RWPE1 (cell line): ENCODE results near the gene GLT8D2.

Experiments
- CTCF ChIA-PET: fragments of 350-600 bp; sonication (Branson Sonifier 250); formaldehyde crosslinking; extraction: SDS; loops from one replicate; lab custom pipeline; 2021; lab: Yijun Ruan, JAX
- POLR2A ChIA-PET: fragments of 400-600 bp; formaldehyde crosslinking; extraction: SDS; loops from one replicate; lab custom pipeline; 2020; ENCODE audit warnings: antibody characterized with exemption; ENCODE audit not compliant: low non-redundant PET; lab: Yijun Ruan, JAX
- DNase-seq: peaks from one replicate; pipeline ENCODE4 v3.0.0; 2012; ENCODE audit warnings: low spot score
- H3K27ac ChIP-seq: fragments of 450-650 bp; 2 replicates; pipeline ENCODE4 v1.5.1; 2017
- TF ChIP-seq, protein P1 (sequence below): fragments of 450-650 bp; conservative IDR thresholded peaks from 2 replicates; pipeline ENCODE4 v1.5.1; 2017; ENCODE audit warnings: low read depth, mild to moderate bottlenecking

Gene GLT8D2

DNA sequence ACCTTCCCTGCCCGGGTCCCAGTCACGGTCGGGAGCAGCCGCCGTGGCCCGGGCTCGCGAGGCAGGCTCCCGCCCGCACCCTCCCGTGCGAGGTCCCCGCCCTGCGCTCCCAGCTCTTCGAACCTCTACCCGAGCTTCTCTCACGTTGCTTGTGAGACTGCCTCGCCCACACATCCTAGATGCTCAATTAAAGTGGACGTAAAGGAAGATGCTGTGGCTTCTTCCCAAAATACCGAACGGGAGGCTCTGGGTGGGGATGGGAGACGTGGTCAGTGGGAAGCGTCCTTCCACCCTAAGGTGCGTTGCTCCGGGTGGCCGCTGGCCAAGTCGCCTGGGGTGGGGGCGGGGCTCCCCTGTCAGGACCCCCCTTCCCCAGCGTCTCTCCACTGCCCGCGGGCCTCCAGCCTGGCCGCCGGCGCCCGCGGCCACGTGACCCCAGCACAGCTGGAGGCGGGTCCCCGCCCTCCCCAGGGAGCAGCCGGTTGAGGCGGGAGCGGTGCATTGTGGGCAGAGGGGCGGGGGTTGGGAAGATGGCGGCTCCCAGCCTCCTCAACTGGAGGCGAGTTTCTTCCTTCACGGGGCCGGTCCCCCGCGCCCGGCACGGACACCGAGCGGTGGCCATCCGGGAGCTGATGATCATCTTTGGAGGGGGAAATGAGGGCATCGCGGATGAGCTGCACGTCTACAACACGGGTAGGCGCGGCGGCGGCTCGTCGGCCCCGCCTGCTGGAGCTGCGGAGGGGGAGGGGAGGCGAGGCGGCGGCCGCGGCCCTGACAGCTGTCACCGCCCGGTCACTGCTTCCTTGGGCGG lies 14.2 kb upstream of the GLT8D2 start, which contains the start of gene HCFC2:
HCFC2 (plus strand) TSS at position 501 of the 811 bp plus-strand sequence; CDS start at position 531, 30 bp downstream.
- H3K27ac ChIP-seq: peak within 1 kb of the TSS; percentile 93
- POLR2A ChIA-PET: interaction anchor here (0.6 to 0.9 kb wide), 2 partner anchors 99 to 263 kb away, joined by 3 to 9 read pairs; partner anchors contain the start of gene TDG
- CTCF ChIA-PET: interaction anchor here (1.0 to 1.1 kb wide), 2 partner anchors 40 to 116 kb away, joined by 3 to 4 read pairs; no protein-coding TSS in a partner anchor
- TF ChIP-seq, protein P1, sequence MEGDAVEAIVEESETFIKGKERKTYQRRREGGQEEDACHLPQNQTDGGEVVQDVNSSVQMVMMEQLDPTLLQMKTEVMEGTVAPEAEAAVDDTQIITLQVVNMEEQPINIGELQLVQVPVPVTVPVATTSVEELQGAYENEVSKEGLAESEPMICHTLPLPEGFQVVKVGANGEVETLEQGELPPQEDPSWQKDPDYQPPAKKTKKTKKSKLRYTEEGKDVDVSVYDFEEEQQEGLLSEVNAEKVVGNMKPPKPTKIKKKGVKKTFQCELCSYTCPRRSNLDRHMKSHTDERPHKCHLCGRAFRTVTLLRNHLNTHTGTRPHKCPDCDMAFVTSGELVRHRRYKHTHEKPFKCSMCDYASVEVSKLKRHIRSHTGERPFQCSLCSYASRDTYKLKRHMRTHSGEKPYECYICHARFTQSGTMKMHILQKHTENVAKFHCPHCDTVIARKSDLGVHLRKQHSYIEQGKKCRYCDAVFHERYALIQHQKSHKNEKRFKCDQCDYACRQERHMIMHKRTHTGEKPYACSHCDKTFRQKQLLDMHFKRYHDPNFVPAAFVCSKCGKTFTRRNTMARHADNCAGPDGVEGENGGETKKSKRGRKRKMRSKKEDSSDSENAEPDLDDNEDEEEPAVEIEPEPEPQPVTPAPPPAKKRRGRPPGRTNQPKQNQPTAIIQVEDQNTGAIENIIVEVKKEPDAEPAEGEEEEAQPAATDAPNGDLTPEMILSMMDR: no peak
- DNase-seq: peak; percentile 97

DNA sequence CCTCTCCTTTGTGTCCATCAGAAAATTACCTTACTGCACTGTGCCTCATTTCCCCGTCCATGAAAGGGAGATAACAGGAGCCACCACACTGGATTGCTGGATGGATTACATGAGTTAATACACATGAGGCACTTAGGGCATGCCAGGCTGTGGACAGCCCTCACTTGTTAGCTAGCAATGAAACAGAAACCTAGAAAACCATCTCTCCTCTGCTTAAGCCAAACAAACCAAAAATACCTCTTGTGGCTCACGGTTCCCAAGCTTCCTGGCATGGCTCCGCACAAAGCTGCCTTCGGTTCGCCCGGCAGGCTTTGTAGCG lies 13.7 kb upstream of the GLT8D2 start:
- POLR2A ChIA-PET: interaction anchor here (0.6 to 0.9 kb wide), 2 partner anchors 98 to 262 kb away, joined by 3 to 9 read pairs; partner anchors contain the start of gene TDG
- H3K27ac ChIP-seq: peak overlapping the region; percentile 93
- CTCF ChIA-PET: interaction anchor here (1.1 kb wide), 1 partner anchor 41 kb away, joined by 4 read pairs; no protein-coding TSS in a partner anchor
- DNase-seq: no peak
- TF ChIP-seq, protein P1: no peak

DNA sequence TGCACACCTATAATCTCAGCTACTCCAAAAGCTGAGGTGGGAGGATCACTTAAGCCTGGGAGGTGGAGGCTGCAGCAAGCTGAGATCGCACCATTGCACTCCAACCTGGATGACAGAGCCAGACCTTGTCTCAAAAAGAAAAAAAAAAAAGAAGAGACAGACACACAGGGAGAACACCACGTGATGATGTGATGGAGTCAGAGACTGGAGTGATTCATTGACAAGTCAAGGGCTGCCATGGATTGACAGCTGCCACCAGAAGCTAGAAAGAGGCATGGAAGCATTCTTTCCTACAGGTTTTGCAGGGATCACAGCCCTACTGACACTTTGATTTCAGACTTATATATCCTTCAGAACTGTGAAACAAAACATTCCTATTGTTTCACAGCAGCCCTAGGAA lies 10.8 kb upstream of the GLT8D2 start:
- no peak overlapping the region for H3K27ac ChIP-seq
- TF ChIP-seq, protein P1: no peak
- DNase-seq: peak; percentile 66
- POLR2A ChIA-PET: no interaction called here
- CTCF ChIA-PET: interaction anchor here (0.6 kb wide), 1 partner anchor 48 kb away, joined by 3 read pairs; no protein-coding TSS in a partner anchor

DNA sequence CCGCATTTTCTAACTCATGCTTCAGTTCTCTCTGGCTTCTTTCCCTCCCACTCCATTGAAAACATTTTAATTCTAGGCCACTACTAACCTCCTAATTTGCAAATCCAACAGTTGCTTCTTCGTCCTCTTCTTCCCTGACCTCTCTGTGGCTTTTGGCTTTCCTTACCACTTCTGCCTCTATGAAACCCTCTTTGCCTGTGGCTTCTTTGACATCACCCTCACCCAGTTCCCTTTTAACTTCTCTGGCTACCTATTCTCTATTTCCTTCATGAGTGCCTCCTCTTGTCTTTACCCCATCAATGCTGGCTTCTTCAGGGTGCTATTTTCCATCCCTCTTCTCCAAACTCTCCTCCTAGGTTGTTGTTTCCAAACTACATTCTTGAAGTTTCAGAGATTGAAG lies 10.0 kb upstream of the GLT8D2 start:
- no peak for DNase-seq
- no peak overlapping the region for H3K27ac ChIP-seq
- POLR2A ChIA-PET: no interaction called here
- CTCF ChIA-PET: no interaction called here
- TF ChIP-seq, protein P1: no peak

DNA sequence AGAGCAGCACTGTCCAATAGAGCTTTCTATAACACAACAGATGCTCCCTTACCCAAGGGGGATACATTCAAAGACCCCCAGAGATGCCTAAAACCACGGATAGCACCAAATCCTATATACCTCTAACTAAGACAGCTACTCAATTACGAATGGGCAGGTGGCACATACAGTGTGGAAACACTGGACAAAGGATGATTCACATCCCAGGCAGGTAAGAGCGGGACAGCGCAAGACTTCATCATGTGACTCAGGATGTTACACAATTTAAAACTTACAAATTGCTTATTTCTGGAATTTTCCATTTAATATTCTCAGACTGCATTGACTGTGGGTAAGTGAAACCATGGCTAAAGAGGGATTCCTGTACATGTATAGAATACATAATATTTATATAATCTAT lies 8.8 kb upstream of the GLT8D2 start:
- peak; percentile 66 for DNase-seq
- no peak overlapping the region for H3K27ac ChIP-seq
- ChIA-PET CTCF (interaction anchor here (0.6 to 1.6 kb wide), 2 partner anchors 50 to 1049 kb away, joined by 4 to 5 read pairs; no protein-coding TSS in a partner anchor), POLR2A (no interaction called here)
- TF ChIP-seq, protein P1: no peak

DNA sequence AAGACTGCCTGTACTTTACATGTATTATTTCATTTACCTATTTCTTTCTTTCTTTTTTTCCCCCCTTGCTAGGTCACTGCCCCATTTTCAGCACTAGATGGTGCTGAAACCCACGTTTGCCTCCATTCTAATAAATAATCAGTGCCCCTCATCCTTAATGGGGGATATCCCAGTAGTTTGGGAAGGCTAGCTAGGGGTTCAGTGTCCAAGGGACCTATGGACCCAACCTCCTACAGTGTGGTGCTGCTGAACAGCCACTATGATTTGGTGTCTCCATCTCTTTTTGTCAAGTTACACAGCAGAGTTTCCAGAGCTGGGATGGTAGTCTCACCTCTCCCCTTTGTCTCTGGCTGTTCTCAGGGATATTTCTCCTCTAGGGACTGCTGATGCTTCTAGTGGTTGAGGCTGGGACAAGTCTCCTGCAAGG lies 7.8 kb upstream of the GLT8D2 start:
- ChIA-PET CTCF (interaction anchor here (0.6 to 1.6 kb wide), 7 partner anchors 10 to 404 kb away, joined by 3 to 5 read pairs (median 3); no protein-coding TSS in a partner anchor), POLR2A (no interaction called here)
- DNase-seq: peak; percentile 25
- no peak overlapping the region for H3K27ac ChIP-seq
- TF ChIP-seq, protein P1: peak; percentile 41
